ENCODE data around the gene SLC13A5.

- TF ChIP-seq, protein P1, sequence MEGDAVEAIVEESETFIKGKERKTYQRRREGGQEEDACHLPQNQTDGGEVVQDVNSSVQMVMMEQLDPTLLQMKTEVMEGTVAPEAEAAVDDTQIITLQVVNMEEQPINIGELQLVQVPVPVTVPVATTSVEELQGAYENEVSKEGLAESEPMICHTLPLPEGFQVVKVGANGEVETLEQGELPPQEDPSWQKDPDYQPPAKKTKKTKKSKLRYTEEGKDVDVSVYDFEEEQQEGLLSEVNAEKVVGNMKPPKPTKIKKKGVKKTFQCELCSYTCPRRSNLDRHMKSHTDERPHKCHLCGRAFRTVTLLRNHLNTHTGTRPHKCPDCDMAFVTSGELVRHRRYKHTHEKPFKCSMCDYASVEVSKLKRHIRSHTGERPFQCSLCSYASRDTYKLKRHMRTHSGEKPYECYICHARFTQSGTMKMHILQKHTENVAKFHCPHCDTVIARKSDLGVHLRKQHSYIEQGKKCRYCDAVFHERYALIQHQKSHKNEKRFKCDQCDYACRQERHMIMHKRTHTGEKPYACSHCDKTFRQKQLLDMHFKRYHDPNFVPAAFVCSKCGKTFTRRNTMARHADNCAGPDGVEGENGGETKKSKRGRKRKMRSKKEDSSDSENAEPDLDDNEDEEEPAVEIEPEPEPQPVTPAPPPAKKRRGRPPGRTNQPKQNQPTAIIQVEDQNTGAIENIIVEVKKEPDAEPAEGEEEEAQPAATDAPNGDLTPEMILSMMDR (IDR thresholded peaks at IDR 0.05) = no peak
- no peak for TF ChIP-seq POLR2A (IDR thresholded peaks at IDR 0.05)
- no peak for TF ChIP-seq EP300 (IDR thresholded peaks at IDR 0.05)
These were observed 55.4 kb downstream of the SLC13A5 start for GRCh38 chr17:6657633-6658287.
